Smooth muscle cell of the brain vasculature (primary cell): ENCODE measurements around the gene CD300E.
A peak's percentile ranks its signal among the peaks of the same experiment; 100 is the strongest.
"Not testable (repeated sequence)": the region's sequence is repeated elsewhere in the genome, so short reads cannot be mapped to it uniquely, and the experiment has no call there.

Source experiments
- DNase-seq: peaks from one replicate; pipeline ENCODE4 v3.0.0-alpha.2; 2012; ENCODE audit warnings: low read depth, low spot score

CD300E gene, protein sequence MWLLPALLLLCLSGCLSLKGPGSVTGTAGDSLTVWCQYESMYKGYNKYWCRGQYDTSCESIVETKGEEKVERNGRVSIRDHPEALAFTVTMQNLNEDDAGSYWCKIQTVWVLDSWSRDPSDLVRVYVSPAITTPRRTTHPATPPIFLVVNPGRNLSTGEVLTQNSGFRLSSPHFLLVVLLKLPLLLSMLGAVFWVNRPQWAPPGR

DNA sequence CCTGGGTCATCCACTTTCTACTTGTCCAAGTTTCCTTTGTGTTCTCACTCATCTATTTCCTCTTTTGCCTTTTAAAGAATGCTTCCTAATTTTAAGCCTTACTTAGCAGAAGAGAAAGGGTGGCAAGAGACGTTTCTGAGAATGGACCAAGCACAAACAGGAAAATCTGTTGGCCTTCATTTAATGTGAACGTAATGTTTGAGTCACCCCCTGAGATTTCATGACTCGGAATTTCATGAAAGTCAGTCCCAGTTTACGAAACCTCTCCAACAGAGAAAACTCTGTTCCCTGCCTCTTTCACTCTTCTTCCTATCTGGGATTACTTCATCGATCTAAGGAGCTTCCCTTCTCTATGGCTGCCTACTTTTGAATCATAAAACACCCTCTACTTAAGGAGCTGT is at the start of gene CD300E:
TSS of gene CD300E (minus strand) at position 46 of the 401 bp plus-strand sequence. CDS start 117 bp downstream, outside the sequence.
- no peak for DNase-seq

DNA sequence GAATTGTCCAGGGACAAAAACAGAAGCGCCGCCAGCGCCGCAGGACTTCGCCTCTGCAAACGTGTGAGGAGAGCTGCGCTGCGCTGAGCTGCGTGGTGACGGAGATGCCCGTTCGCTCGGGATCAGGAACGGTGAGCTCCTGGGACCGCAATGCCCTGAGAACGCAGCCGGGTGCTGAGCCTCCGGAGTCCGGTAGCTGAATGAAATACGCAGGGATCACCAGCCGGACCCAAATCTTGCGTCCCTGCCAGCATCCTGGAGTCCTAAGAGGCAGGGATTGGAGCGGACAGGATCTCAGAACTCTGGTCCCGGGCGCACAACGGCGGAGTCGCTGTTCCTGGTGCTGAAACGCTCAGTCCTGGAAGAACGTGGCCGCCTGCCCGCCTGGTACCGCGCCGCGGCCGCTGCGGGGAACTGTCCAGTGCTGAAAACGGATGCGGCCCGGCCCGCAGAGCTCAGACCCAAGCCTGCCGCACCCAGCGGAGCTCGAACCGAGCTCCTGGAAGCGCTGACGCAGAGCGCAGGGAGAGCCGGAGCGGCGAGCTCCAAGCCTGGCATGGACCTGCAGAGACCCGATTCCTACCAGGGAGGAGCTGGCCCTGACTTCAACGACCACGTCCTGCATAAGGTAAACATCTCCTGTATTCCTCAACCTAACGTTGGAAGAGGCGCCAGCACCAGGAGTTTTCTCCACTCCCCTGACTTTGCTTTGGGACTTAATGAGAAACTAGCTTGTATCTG is 47.7 kb upstream of the CD300E start:
- DNase-seq, result peak; percentile 20

DNA sequence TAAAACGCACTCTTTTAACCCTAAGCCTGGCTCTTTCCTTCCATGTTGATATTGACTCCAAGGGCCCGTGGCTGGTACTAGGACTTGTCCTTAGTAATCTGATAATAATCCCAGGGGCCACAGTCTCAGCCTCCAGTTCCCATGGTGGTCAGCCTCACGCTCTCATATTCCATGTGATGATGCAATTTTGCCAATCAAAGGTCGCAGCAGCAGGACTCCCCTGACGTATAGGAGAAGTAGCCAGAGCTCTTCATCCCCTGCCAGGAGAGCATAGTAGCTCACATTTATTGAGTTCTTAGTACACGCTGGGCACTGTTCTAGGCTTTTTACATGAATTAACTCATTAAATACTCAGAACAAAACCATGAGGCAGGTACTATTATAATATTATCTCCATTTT is 46.8 kb upstream of the CD300E start:
- no peak for DNase-seq

DNA sequence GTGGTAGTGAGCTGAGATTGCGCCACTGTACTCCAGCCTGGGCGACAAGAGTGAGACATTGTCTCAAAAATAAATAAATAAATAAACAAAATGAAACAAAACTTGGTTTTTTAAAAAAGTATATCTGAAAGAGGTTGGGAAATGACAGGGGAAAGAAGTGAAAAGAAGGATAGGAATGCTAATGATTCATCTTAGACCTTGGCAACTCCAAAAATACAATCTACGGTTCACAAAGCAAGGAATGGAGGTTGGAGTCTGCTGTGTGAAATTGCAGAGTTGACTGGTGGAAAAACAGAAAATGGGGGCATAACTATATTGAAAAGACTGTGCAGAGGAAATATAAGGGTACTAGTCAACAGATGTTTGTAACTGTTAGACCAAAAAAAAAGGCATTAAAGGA is 40.0 kb upstream of the CD300E start:
- DNase-seq, result no peak

DNA sequence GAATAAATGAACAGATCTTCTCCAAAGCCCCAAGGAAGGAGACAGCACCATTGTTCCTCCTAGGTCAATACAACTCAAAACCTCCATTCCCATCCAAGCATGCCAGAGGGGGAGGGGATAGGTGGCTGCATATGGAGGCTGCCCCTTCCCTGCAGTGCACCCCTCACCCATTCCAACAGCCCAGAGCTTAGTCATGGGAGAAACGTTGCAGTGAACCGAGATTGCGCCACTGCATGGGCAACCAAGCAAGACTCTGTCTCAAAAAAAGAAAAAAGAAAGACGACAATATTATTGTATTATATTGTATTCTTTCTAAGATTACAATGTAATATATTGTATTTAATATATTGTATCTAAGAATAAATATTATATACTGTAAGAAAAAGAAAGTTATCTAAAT is 36.4 kb upstream of the CD300E start:
- no peak for DNase-seq

DNA sequence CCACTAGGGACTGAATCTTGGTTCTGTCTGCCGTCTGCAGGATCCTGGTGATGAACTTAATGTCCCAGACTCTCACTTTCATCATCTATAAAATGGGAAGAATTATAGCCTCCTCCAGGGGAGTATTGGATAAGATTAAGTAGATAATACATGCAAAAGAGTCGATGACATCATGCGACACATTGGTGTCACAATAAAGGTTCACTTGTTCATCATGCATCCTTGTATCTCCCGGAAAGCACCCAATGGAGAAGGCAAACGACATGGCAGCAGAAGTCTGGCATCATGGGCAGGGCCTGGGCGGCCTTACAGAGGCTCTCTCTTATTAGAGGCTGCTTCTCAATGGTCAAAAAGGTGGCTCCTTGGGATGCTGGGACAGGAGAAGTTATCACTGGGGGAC is 35.1 kb upstream of the CD300E start:
- no peak for DNase-seq

DNA sequence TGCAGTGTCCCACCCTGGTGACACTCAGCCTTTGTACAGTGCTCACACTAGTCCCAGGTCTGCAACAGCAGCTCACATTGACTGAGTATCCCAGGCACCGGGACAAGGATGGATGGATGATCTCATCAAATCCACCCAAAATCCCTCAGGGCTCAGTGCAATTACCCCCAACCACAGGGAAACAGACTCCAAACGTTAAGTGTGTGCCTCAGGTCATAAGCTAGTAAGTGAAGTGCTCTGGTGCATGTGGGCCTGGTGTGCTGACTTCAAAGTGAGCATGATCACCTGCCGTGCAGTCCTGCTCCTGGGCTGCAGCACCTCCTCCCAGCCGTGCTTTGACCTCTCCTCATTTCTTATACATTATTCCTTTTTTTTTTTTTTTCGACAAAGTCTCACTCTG is 31.2 kb upstream of the CD300E start:
- no peak for DNase-seq

DNA sequence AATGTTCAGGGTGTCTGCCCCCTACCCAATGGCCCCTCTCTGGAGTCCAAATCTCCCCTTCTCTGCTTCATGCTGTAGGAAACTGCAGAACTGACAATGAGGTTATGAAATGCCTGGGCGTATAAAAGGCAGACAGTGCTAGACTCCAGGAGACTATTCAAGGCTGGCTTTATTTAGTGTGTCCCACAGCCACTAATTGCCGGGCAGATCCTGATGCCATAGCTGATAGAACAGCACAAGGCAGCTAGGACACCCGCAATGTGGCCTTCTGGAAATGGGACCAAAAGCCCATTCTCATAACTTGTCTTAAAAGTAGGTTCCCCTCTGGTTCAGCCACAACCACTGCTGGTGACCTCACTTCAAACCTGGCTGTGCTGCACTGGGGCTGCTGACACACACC is 28.5 kb upstream of the CD300E start:
- DNase-seq, result no peak

DNA sequence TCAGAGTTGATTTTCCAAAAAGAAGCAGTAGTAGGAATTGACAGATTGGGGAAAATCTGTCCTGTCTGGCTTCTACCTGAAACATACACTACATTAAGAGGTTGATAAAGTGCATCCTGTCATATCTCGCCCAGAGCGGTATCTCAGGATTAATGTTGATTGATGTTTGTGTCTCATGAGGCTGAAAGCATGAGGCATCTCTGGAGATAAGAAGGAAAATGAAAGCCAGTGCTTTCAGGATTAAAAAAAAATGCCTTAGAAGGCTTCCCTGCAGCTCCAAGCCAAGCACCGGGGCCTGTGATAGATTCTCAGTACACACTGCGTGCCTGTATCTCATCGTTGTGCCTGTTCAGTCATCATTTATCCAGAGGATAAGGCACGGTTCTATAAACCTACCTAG is 26.4 kb upstream of the CD300E start:
- no peak for DNase-seq

DNA sequence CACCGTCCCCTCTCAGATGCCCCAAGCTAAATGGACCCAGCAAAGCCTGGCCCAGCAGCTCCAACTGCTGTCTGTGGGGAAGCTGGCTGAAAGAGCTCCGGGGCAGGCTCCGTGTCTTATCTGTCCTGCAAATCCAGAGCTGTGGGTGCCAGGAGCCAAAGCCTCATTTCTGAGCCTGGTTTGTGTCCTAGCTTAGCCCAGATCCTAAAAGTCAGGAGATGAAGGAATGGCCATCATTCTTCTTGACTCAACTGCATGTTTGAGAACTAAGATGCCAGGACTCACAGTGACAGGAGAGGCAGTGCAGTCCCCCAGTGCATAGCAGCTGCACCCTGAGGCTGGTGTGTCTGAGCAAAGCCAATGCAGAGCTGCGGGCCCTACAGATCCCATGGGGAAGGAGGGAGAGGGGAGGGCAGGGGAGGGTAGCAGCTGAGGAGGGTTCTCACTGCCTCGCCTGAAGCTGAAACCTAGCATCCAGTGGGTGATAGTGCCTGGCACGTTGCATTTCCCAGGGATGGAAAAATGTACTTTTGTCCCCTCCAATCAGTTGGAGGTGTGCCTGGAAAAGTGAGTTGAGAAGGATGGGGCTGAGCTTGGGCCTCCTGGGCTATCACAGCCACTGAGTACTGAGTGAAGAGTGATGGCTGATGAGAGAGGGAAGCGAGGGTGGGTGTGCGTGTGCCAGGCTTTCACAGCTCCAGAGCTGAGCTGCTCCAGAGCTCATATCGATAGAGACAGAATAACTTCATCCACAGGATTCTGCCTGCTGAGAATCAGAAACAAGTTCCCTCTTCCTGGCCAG is 24.5 kb upstream of the CD300E start:
- DNase-seq, result no peak

DNA sequence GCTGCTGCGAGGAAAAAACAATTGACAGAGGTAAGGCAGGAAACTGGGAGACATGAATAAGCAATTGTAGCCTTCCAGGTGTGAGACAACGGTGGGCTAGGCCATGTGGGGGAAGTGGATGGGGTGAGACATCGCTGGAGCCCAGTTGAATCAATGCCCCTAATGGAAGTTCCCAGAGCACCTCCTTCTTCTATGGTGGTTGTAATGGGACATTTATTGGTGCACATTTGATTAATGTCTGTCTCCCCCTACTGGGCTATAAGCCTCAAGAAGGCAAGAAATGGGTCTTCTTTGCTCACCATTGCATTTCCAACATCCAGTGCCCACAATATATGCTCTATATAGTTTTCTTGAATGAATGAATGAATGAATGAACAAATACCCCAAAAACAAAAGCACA is 22.7 kb upstream of the CD300E start:
- no peak for DNase-seq

DNA sequence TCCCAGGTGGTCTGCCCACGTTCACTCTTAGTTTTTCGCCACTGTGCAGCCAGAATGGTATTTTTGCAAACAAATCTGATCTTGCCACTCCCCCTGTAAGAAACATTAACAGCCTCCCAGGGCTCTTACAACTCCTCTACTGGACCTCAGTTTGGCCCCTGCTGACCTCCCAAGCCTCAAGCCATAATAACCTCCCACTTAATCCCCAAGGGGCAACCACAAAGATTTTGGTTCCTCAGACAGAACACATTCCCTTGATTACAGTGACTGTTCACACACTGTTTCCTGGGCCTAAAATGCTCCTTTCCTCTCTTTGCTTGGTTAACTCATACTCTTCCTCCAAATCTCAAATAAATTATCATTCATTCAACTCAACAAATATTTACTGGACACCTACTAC is 21.5 kb upstream of the CD300E start:
- no peak for DNase-seq

DNA sequence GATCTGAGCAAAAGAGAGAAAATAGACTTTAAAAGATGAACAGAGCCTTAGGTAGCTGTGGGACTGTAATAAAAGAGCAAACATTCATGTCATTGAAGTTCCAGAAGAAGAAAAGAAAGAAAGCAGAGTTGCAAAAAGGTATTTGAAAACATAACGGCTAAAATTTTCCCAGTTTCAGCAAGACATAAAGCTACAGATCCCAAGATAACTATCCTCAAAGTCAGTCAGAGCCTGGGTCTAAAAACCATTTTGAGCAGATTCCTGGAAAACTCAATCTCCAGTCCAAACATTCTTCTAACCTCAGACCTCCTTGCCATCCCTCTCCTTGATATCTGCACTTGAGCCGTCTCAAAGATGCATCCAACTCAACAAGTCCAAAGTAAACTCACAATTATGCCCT is 20.9 kb upstream of the CD300E start:
- DNase-seq, result no peak

DNA sequence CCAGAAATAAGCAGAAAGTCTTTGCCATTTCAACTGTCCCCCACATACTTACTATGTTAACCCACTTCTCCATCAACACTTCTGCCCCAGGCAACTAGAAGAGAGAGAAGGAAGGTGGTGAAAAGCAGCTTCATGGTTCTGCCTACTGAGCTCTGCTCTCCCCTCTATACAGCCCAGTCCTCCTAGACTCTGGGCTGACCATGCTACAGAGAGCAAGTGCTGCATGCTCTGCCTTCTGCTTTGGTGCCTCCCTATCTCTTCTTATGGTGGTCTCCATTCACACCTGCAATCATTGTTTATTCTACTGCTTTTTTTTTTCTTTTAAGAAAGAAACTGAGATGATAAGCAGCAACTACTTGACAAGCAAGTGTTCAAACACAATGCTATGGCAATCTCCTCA is 20.3 kb upstream of the CD300E start:
- no peak for DNase-seq

DNA sequence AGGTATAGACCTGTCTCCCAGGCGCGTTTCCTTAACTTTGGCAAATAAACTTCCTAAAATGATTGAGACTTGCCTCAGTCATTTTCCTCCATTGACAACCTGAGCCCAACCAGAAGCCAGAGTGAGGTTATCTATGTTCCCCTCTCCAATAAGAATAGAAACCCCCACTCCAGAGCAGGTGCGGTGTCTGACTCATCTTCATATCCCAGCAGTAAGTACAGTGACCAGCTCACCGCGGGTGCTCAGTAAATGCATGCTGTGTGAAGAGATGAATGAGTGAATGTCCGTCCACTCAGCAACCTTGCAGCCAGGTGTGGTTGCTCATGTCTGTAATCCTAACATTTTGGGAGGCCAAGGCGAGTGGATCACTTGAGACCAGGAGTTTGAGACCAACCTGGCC is 19.5 kb upstream of the CD300E start:
- DNase-seq, result no peak

DNA sequence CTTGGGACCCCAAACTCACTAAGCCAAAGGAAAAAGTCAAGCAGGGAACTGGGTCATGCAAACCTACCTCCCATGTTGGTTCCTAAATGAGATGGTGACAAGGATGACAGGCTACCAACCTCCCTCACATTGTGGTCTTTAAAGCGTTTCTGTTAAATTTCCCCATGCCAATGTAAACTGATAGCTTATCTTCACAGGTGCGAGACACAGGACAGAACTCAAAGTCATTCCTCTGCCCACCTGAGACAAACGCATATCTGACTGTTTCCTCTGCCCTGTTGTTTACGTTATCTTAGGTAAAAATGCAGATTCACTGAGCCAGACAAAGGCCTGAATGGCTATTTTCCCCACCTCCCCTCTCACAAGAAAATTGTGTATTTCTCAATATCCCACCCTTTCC is 19.0 kb upstream of the CD300E start:
- DNase-seq, result no peak

DNA sequence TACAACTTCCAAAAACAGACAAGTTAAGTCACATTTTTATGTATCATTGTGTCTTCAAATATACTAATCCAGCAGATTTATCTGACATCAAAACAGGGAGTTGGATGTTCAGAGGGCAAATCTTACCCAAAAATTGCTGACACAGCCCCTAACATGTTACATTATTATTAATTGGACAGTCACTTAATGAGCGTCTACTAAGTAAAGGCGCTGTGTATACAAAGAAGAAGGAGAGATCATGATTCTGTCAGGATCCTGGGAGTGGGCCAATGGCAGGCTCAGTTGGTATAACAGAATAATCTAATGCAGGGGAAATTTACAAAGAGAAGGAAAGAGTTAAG is 18.4 kb upstream of the CD300E start:
- no peak for DNase-seq

DNA sequence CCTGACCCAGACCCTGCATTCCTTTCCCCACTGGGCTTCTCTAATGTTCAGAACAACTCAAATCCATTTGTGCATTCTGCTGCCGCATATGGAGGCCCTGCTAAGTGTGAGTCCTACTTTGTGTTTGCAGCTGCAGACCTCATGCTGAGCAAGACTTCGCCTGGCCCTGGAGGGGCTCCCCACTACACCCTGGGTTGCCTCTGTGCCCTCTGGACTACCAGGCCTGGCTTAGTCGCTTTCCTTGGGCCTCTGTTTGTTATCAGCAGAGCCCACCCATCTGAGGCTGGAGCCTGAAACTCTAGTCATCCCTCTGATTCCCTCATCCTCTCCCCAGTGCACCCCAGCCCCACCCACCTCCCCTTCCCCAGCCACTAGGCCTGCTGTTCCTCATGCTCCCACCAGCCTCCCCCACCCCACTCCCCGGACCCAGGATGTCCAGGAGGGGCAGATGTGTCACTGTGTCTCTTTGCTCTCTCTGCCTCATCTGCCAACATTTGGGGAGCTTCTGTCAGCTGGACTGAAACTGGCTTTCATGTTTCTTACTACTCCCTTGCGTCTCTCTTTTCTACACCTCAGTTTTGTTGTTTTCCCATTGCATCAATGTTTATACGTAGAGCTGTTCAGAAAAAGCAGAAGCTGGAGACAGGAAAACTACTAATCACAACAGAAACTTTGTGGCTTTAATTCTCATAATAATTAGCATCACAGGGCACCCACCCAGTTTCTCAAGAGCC is 17.9 kb upstream of the CD300E start:
- DNase-seq, result no peak

DNA sequence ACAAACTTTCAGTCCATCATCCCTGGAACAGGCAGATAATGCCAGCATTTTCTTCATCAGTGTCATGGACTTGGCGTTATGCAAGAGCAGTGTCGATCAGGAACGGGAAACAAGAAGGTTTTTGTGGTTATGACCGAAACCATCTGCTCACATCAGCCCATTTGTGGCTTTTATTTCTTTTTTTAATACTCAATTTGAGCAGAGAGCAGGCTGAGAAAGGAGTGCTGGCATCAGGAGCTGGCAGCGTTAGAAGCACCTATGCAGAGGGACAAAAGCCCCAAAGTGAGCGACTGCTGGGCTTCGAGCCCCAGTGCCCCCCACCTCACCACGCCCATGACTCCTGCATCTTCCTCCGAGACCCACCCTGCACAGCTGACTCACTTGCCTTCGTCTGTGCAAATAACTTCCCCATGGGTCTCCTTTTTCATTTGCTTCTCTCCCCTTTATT is 16.2 kb upstream of the CD300E start:
- DNase-seq, result no peak

DNA sequence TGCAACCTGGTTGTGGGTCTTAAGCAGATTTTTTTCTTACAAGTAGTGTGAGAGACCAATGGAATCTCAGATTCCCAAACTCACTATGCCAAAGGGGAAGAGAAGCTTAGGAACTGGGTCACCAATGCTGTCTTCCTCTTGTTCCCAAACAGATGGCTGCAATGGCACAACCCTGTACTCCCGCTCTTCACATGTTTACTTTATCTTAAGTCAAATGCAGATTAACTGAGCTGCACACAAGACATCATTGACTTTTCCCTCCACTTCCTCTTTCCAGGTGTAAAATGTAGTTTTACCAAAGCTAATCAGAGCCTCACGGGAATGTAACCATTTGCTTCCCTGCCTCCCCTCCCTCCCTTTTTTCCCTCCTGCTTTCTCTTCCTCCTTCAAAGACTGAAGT is 14.4 kb upstream of the CD300E start:
- DNase-seq, result no peak

DNA sequence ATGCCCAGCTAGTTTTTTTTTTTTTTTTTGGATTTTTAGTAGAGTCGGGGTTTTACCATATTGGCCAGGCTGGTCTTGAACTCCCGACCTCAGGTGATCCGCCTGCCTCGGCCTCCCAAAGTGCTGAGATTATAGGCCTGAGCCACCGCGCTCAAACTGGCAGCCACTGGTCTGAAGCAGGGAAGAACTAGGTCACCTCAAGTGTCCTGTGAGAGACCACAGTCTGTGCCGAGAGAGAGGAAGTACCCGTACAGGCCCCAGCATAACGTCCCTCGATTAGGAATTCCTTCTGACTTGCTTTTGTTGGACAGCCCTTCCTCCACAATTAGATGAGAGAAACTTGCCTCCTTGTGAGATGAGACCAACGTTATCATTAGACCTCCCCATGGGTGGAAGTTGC is 13.7 kb upstream of the CD300E start:
- DNase-seq, result no peak

DNA sequence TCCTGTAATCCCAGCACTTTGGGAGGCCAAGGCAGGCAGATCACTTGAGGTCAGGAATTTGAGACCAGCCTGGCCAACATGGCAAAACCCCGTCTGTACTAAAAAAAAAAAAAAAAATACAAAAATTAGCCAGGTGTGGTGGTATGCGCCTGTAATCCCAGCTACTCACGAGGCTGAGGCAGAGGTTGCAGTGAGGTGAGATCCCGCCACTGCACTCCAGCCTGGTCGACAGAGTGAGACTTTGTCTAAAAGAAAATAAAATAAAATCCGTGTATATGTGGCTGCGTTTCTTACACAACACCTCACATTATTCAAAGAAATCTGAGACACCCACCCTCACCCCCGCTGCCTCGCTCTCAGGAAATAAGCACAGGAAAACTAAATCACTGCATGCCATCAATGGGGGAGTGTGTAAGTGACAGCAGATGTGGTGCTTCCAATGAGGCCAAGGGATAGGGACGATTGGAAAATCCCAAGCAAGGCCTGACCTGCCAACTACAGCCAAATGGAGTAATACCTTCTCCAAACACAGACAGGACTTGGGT is 13.1 kb upstream of the CD300E start:
- not testable (repeated sequence) for DNase-seq
